Body of pancreas (tissue), 4 donors: ENCODE results near the gene STPG1.

Source experiments
- CTCF ChIP-seq, 7 experiments: fragments of 450-650 bp in 4 of 7; fragments of 200-600 bp in 3 of 7; sonication (generic) in 3 of 7; IDR thresholded peaks; one replicate each; pipeline ENCODE4 v1.5.1; 2016 to 2019; ENCODE audit warnings: antibody characterized with exemption in 7 of 7
- POLR2A ChIP-seq, 3 donors: fragments of 450-650 bp; IDR thresholded peaks; one replicate each; pipeline ENCODE4 v1.6.1; 2016; ENCODE audit warnings: antibody characterized with exemption in 3 of 3, mild to moderate bottlenecking in 2 of 3

- TF ChIP-seq CTCF (IDR thresholded peaks at IDR 0.05) (no peak), POLR2A (IDR thresholded peaks at IDR 0.05) (no peak)
Measured at GRCh38 chr1:24400065-24400464, 13.5 kb downstream of the STPG1 start.
